ENCODE data around the gene ESRRG.
"Not testable (repeated sequence)": the region's sequence is repeated elsewhere in the genome, so short reads cannot be mapped to it uniquely, and the experiment has no call there.

ESRRG gene

DNA sequence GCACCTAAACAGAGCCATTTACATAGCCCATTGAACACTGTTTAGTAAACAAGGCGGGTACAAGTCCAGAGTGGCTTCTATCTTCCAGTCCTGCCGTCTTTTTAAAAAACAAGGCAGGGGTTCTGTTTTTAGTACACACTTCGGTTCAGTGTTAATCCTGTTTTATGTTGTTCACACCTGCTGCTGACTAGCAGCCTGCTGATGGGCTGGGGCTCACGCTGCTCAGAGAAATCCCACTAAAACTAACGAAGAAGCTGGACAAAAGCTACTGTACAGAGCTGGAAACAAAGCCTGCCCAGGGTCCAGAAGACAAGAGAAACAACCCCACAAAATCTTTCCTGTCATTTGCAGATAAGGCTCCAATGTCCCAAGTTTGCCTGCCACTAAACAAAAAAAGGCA is 13.2 kb downstream of the ESRRG start:
- no peak for DNase-seq (ENCODE audit: low read depth)
- no peak overlapping the region for H3K4me3 ChIP-seq (replicated peaks; ENCODE audit: low read depth, low read length)
- TF ChIP-seq, protein P1, sequence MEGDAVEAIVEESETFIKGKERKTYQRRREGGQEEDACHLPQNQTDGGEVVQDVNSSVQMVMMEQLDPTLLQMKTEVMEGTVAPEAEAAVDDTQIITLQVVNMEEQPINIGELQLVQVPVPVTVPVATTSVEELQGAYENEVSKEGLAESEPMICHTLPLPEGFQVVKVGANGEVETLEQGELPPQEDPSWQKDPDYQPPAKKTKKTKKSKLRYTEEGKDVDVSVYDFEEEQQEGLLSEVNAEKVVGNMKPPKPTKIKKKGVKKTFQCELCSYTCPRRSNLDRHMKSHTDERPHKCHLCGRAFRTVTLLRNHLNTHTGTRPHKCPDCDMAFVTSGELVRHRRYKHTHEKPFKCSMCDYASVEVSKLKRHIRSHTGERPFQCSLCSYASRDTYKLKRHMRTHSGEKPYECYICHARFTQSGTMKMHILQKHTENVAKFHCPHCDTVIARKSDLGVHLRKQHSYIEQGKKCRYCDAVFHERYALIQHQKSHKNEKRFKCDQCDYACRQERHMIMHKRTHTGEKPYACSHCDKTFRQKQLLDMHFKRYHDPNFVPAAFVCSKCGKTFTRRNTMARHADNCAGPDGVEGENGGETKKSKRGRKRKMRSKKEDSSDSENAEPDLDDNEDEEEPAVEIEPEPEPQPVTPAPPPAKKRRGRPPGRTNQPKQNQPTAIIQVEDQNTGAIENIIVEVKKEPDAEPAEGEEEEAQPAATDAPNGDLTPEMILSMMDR (IDR thresholded peaks at IDR 0.05; ENCODE audit: low read length, missing control alignments), result no peak

DNA sequence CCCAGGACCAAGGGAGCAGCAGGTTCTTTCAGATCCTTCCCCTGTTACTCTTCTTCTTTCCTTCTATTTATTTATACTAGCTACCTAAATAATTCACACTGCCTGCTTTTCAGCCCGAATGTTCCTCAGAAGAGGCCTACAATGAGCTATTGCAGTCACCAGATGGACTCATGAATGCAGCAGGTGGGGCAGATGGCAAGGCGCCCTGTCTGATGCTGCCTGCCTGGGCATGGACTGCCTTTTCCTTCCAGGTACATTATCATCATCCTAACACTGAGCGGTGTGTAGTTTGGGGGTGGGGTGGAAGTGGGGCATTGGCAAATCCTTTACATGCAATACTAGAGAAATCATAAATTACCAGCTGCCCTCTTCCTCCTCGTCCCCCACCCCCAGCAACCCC is 17.6 kb downstream of the ESRRG start:
- TF ChIP-seq, protein P1 (IDR thresholded peaks at IDR 0.05; ENCODE audit: low read length, missing control alignments), result no peak
- no peak overlapping the region for H3K4me3 ChIP-seq (replicated peaks; ENCODE audit: low read depth, low read length)
- no peak for DNase-seq (ENCODE audit: low read depth)

DNA sequence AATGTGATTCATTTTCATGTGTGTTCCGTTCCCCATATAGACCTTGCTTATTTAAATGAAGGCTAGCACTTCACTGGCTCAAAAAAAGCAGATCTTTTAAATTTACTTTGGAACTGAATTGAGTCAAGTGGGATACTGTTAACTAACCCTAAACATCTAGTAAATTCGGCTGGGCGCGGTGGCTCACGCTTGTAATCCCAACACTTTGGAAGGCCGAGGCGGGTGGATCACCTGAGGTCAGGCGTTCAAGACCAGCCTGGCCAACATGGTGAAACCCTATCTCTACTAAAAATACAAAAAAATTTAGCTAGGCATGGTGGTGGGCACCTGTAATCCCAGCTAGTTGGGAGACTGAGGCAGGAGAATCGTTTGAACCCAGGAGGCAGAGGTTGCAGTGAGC is 19.2 kb downstream of the ESRRG start:
- H3K4me3 ChIP-seq (replicated peaks; ENCODE audit: low read depth, low read length); DNase-seq (ENCODE audit: low read depth): not testable (repeated sequence)

DNA sequence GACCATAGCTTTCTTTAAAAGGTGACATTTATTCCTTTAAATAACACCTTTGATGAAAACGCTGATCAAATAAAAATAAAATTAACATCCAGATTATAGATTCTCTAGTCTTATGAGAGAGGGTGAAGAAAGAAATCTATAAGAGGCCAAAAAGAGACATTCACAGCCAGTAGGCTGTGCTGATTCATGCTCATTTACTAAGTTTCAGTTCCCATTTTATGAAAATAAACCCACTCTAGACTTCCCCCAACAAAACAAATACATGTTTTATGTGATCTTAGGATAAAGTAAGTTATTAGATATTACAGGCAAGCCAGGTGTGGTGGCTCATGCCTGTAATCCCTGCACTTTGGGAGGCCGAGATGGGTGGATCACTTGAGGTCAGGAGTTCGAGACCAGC is 21.1 kb downstream of the ESRRG start:
- no peak overlapping the region for H3K4me3 ChIP-seq (replicated peaks; ENCODE audit: low read depth, low read length)
- DNase-seq (ENCODE audit: low read depth), result no peak
- TF ChIP-seq, protein P1 (IDR thresholded peaks at IDR 0.05; ENCODE audit: low read length, missing control alignments), result no peak

DNA sequence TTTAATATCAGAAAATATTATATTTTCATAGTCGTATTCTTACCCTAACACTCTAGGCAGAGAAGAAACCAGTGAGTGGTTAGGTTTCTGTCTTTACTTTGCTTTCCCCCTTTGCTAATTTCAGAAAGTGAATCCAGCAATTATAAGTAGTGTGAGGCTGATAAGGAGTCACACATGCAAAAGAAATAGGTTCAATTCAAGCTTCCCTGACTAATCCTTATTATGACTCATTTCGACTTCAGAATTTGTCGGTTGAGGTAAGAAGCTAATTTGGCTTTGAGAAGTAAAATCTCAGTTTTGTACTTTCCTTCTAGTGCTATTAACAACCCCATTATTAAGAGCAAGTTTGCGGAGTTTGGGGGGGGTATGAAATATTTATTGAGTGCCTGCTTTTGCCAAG is 22.4 kb downstream of the ESRRG start:
- no peak for DNase-seq (ENCODE audit: low read depth)
- TF ChIP-seq, protein P1 (IDR thresholded peaks at IDR 0.05; ENCODE audit: low read length, missing control alignments), result no peak
- no peak overlapping the region for H3K4me3 ChIP-seq (replicated peaks; ENCODE audit: low read depth, low read length)

DNA sequence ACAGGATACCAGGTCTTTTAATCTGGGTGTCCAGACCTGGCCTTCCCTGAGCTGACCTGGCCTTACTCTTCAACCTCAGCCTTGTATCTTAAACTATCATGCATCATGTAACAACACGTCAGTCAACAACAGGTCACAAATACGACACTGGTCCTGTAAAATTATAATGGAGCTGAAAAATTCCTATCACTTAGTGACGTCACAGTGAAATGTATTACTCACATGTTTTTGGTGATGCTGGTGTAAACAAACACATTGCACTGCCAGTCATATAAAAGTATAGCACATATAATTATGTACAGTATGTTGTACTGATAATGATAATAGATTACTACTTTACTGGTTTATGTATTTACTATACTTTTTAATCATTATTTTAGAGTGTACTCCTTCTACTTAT is 31.5 kb downstream of the ESRRG start:
- no peak for DNase-seq (ENCODE audit: low read depth)
- no peak overlapping the region for H3K4me3 ChIP-seq (replicated peaks; ENCODE audit: low read depth, low read length)
- TF ChIP-seq, protein P1 (IDR thresholded peaks at IDR 0.05; ENCODE audit: low read length, missing control alignments), result no peak

DNA sequence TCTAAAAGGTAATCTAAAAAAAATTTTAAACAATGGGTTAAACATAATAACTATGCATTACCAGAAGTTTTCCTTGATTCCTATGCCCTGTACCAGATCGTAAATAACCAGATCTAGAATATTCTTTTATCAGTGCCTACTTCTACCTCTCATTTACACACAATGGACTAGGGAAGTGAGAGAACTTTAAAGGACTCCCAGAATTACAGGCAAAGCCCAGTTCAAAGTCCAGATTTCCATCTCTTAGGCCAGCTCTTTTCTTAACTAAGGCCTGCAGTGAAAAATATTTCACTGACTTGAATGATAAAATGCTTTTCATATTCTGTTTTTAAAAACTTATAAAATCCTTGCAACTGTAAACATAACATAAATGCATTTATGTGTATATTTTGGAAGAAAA is 32.6 kb downstream of the ESRRG start:
- TF ChIP-seq, protein P1 (IDR thresholded peaks at IDR 0.05; ENCODE audit: low read length, missing control alignments), result no peak
- H3K4me3 ChIP-seq (replicated peaks; ENCODE audit: low read depth, low read length), result no peak overlapping the region
- no peak for DNase-seq (ENCODE audit: low read depth)

All from fibroblast of pulmonary artery (primary cell).